Lung (tissue), 12 donors: ENCODE data around the gene KCNA3. TPM values are rescaled to one million over a fixed set of nuclear protein-coding genes. Genes with fewer than 3 reads are reported as not detected.

Source experiments
- ATAC-seq: fragments of 200-7000 bp; cut with Tn5 transposase; one replicate; pipeline ENCODE4 v1.9.1; 2020; ENCODE audit warnings: moderate number of reproducible peaks; ENCODE audit not compliant: insufficient read depth, low FRiP score
- DNase-seq, 3 donors: peaks; one replicate each; pipeline ENCODE4 v3.0.0-alpha.2; 2013 to 2017
- H3K27ac ChIP-seq, 2 donors: one replicate each; pipeline ENCODE4 v1.5.1; 2013; ENCODE audit warnings: mild to moderate bottlenecking in 2 of 2, moderate library complexity in 2 of 2, control low read depth in 1 of 2, inconsistent platforms in 1 of 2, low read depth in 1 of 2, low read length in 1 of 2
- H3K27me3 ChIP-seq, 3 donors: one replicate each; pipeline ENCODE4 v1.5.1; 2013; ENCODE audit warnings: low read length in 2 of 3; ENCODE audit not compliant: control insufficient read depth in 3 of 3, insufficient read depth in 3 of 3
- H3K36me3 ChIP-seq, 4 donors: one replicate each; pipeline ENCODE4 v1.5.1; 2013; ENCODE audit warnings: low read length in 4 of 4, mild to moderate bottlenecking in 1 of 4, moderate library complexity in 1 of 4; ENCODE audit not compliant: control insufficient read depth in 4 of 4, insufficient read depth in 4 of 4
- H3K4me1 ChIP-seq, 5 donors: one replicate each; pipeline ENCODE4 v1.5.1; 2013; ENCODE audit warnings: low read length in 5 of 5, mild to moderate bottlenecking in 2 of 5, moderate library complexity in 1 of 5; ENCODE audit not compliant: control insufficient read depth in 5 of 5, insufficient read depth in 5 of 5
- H3K4me3 ChIP-seq: one replicate; pipeline ENCODE4 v1.5.1; 2013; ENCODE audit warnings: mild to moderate bottlenecking, control low read depth, moderate library complexity
- H3K9ac ChIP-seq, 2 donors: one replicate each; pipeline ENCODE4 v1.5.1; 2013; ENCODE audit warnings: low read length in 2 of 2, control low read depth in 1 of 2; ENCODE audit not compliant: insufficient read depth in 1 of 2
- H3K9me3 ChIP-seq, 4 donors: one replicate each; pipeline ENCODE4 v1.5.1; 2013; ENCODE audit warnings: low read length in 3 of 4, mild to moderate bottlenecking in 1 of 4, moderate library complexity in 1 of 4; ENCODE audit not compliant: control insufficient read depth in 4 of 4, insufficient read depth in 3 of 4
- CTCF ChIP-seq: IDR thresholded peaks from 2 replicates; pipeline ENCODE4 v1.5.1; 2012; ENCODE audit warnings: mild to moderate bottlenecking; ENCODE audit errors: control extremely low read depth, extremely low read depth
- WGBS, 2 donors: extraction: QIAGEN DNeasy Blood & Tissue Kit; methylation state at CpG; one replicate each; pipeline ENCODE4 v1.1.7; 2013; 5-methylcytosine and 5-hydroxymethylcytosine counted together
- polyA plus RNA-seq, 2 donors: library from polyadenylated mRNA; stranded (reverse); fragments of 200-250 nt; gene quantifications; one replicate each; pipeline ENCODE4 v1.2.1, GENCODE V29; 2013
- total RNA-seq, 2 donors: library from RNA; depleted of rRNA in 1 of 2; stranded (reverse); fragments of >200 nt in 1 of 2; gene quantifications; one replicate each; pipeline ENCODE4 v1.2.1, GENCODE V29; 2014 to 2021
- donor health status: control.
- donor health status: control.
- donor health status: Bipolar disorder and iron deficiency.
- donor health status: healthy.
- donor health status: DM: yes; HTN: yes; CAD: no.

KCNA3 gene
- total and polyA plus RNA-seq, 4 donors = 0.75 to 10.2 (median 3.9) TPM

- Histone ChIP-seq H3K9ac (no peak overlapping the region), H3K4me3 (no peak overlapping the region), H3K27me3 (no peaks in the 10 kb centered on the region), H3K36me3 (no peaks in the 10 kb centered on the region), H3K27ac (peak overlapping the region in 1 of 2 donors; percentile 32), H3K9me3 (no peaks in the 10 kb centered on the region), H3K4me1 (peaks cover 2 to 51% (median 19%) of the 10 kb centered on the region in 5 donors)
- ATAC-seq (peak; percentile 38), DNase-seq (peak in 2 of 3 donors; percentile 91 to 96)
- TF ChIP-seq CTCF = no peak
- WGBS, 2 donors = 4 to 6% methylated on average over 5 of the region's 5 CpGs
These were observed 27.4 kb downstream of the KCNA3 start for GRCh38 chr1:110647254-110647891.

GRCh38 chr1:110645821-110646735 lies 28.7 kb downstream of the KCNA3 start:
- H3K36me3 ChIP-seq = no peaks in the 10 kb centered on the region
- peak; percentile 48 for ATAC-seq
- TF ChIP-seq CTCF = no peak

GRCh38 chr1:110645211-110645610 lies 29.5 kb downstream of the KCNA3 start:
- Histone ChIP-seq H3K27ac (no peak overlapping the region), H3K4me3 (no peak overlapping the region), H3K9ac (no peak overlapping the region), H3K27me3 (peaks cover 0 to 3% (median 2%) of the 10 kb centered on the region in 3 donors), H3K4me1 (peaks cover 2 to 51% (median 19%) of the 10 kb centered on the region in 5 donors), H3K36me3 (no peaks in the 10 kb centered on the region), H3K9me3 (no peaks in the 10 kb centered on the region)
- ATAC-seq = no peak
- no peak for TF ChIP-seq CTCF
- DNase-seq = peak in 1 of 3 donors; percentile 9

More at GRCh38 chr1:110645821-110646735, 28.7 kb downstream of the KCNA3 start:
- 51 to 64% methylated on average over 4 of the region's 4 CpGs for WGBS, 2 donors
- H3K9me3 ChIP-seq = no peaks in the 10 kb centered on the region
- no peak overlapping the region for H3K4me3 ChIP-seq
- no peak overlapping the region for H3K9ac ChIP-seq
- H3K4me1 ChIP-seq = peaks cover 2 to 51% (median 19%) of the 10 kb centered on the region in 5 donors
- no peak overlapping the region for H3K27ac ChIP-seq
- DNase-seq = peak in 2 of 3 donors; percentile 60 to 71
- H3K27me3 ChIP-seq = no peaks in the 10 kb centered on the region
